Fibroblast of lung (primary cell): ENCODE data around the gene NME7.

Experiments
- EZH2 ChIP-seq: IDR thresholded peaks from 2 replicates; pipeline ENCODE4 v1.5.1; 2012; ENCODE audit warnings: low read length, control low read depth, mild to moderate bottlenecking; ENCODE audit errors: missing control alignments
- TF ChIP-seq, protein P1 (sequence below), 2 donors: IDR thresholded peaks in 1 of 2; conservative IDR thresholded peaks in 1 of 2; 1 replicate in 1 of 2; 2 replicates in 1 of 2; pipeline ENCODE4 v1.5.1; 2011 to 2012; ENCODE audit warnings: low read length in 2 of 2, control low read depth in 1 of 2, inconsistent platforms in 1 of 2, low read depth in 1 of 2, mild to moderate bottlenecking in 1 of 2

DNA sequence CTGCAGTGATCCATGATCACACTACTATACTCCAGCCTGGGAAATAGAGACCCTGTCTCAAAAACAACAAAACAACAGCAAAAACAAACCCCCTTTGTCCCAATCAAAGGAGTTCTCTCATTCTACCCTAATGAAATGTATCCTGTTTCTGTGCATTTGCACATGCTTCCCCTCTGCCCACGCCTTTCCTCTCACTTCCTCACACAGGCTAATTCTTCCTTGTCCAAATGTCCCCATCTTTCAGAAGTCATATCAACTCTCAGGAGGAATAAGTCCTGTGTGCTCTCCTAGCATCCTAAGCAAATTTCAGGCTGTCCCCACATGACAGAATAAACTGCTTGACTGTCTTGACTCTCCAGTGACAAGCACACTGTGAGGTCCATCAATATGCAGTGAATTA is 269.2 kb downstream of the NME7 start:
- TF ChIP-seq, protein P1, sequence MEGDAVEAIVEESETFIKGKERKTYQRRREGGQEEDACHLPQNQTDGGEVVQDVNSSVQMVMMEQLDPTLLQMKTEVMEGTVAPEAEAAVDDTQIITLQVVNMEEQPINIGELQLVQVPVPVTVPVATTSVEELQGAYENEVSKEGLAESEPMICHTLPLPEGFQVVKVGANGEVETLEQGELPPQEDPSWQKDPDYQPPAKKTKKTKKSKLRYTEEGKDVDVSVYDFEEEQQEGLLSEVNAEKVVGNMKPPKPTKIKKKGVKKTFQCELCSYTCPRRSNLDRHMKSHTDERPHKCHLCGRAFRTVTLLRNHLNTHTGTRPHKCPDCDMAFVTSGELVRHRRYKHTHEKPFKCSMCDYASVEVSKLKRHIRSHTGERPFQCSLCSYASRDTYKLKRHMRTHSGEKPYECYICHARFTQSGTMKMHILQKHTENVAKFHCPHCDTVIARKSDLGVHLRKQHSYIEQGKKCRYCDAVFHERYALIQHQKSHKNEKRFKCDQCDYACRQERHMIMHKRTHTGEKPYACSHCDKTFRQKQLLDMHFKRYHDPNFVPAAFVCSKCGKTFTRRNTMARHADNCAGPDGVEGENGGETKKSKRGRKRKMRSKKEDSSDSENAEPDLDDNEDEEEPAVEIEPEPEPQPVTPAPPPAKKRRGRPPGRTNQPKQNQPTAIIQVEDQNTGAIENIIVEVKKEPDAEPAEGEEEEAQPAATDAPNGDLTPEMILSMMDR (conservative IDR thresholded peaks at IDR 0.05 in 1 of 2, IDR thresholded peaks at IDR 0.05 in 1 of 2; ENCODE audit: low read depth in 1 of 2, low read length in 2 of 2): no peak
- TF ChIP-seq EZH2: no peak
